Measurements from ENCODE around the gene BHLHE23.

- TF ChIP-seq CTCF (conservative IDR thresholded peaks at IDR 0.05 in 1 of 2, IDR thresholded peaks at IDR 0.05 in 1 of 2; ENCODE audit: low read depth in 1 of 2, low read length in 2 of 2) (no peak), EZH2 (IDR thresholded peaks at IDR 0.05; ENCODE audit: low read length, missing control alignments) (no peak)
These were observed 36.8 kb upstream of the BHLHE23 start for GRCh38 chr20:63043348-63044203.
